ENCODE data around the gene GLRX. TPM values are rescaled to one million over a fixed set of nuclear protein-coding genes. Genes with fewer than 3 reads are reported as not detected.

GLRX gene
- total and polyA plus RNA-seq, 10 of the 15 experiments (the other 5 are each of a cell fraction or from before 2014, with no cell fraction given) = 63.0 to 366 (median 186) TPM

DNA sequence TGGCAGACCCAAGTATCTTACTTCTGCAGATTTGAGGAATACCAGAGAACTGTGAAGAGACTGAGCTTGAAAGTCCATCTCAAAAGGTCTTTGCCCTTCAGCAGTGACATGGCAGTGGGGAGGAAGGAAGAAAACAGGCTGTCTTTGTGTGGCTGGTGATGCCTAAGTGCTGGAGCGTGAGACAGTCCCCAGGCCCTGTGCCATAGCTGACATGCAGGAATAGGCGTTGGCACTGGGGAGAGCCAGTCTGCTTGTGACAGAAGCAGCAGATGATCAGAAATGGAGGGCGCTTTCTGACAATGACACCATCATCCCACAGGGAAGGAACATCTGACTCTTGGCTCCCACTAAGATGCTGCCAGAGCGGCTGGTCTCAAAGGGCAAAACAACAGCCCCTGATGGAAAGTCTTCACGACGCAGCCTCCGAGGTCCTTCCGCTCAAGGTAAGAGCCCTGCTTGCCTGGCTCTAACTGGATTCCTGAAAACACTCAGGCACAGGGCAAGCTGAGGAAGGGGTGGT lies 15.5 kb upstream of the GLRX start:
- ChIA-PET SMC1A (ENCODE audit: uncharacterized antibody, unreplicated experiment) (interaction anchor here (0.7 to 21.9 kb wide), 7 partner anchors 9 to 191 kb away, joined by 3 to 622 read pairs (median 6); partner anchors contain the start of genes GLRX and RFESD), RAD21 (ENCODE audit: unreplicated experiment) (interaction anchor here (0.6 to 11.7 kb wide), 3 partner anchors 18 to 462 kb away, joined by 3 to 186 read pairs (median 19); partner anchors contain the start of gene GLRX), POLR2A (interaction anchor here (0.7 to 1.5 kb wide), 6 partner anchors 15 to 96 kb away, joined by 3 to 6 read pairs (median 3); partner anchors contain the start of gene GLRX), CTCF (interaction anchor here (2.0 to 17.6 kb wide), 7 partner anchors 7 to 174 kb away, joined by 7 to 653 read pairs (median 9); partner anchors contain the start of gene GLRX)
- Histone ChIP-seq H3K36me3 (ENCODE audit: control insufficient read depth in 2 of 2, insufficient read depth in 2 of 2, low read length in 1 of 2) (no peaks in the 10 kb centered on the region), H3K27me3 (replicated peaks in 1 of 2; ENCODE audit: control insufficient read depth in 2 of 2, insufficient read depth in 2 of 2, low read length in 1 of 2) (no peaks in the 10 kb centered on the region), H3K9me3 (replicated peaks; ENCODE audit: control insufficient read depth, insufficient read depth, low read length) (no peaks in the 10 kb centered on the region), H4K20me1 (ENCODE audit: control insufficient read depth, insufficient read depth) (no peaks in the 10 kb centered on the region), H3K4me2 (ENCODE audit: control insufficient read depth, insufficient read depth) (no peak overlapping the region), H3K27ac (ENCODE audit: control insufficient read depth, insufficient read depth) (no peak overlapping the region), H2AFZ (ENCODE audit: control insufficient read depth, low read depth, low read length) (no peak overlapping the region), H3K4me1 (ENCODE audit: control insufficient read depth, insufficient read depth, low read length) (peaks cover 36% of the 10 kb centered on the region), H3K9ac (ENCODE audit: control insufficient read depth, insufficient read depth, low read length) (no peak overlapping the region), H3K79me2 (ENCODE audit: control insufficient read depth, insufficient read depth, low read length) (peaks cover 4% of the 10 kb centered on the region), H3K4me3 (no peak overlapping the region)
- intact Hi-C loops (cut with micrococcal nuclease; ENCODE audit: unreplicated experiment) = loop anchor here (5.0 kb wide), 1 partner anchor 106 kb away; the partner anchor contains the start of gene RHOBTB3
- in situ Hi-C loops (cut with MboI) = no loop called here
- no peak for FAIRE-seq
- BruUV-seq (replicated peaks) = no TSS peak
- WGBS (ENCODE audit: insufficient coverage, insufficient replicate concordance, low lambda C conversion rate, missing lambda C conversion rate) = 96% methylated on average over 8 of the region's 8 CpGs
- no peak for DNase-seq (ENCODE audit: low read depth, low spot score)
- no peak for ATAC-seq
- no peak for TF ChIP-seq POU2F2 (IDR thresholded peaks at IDR 0.05; ENCODE audit: borderline replicate concordance, low read depth, low read length)
- no peak for TF ChIP-seq CHD1 (IDR thresholded peaks at IDR 0.05; ENCODE audit: low read depth, low read length)
- TF ChIP-seq BHLHE40 (IDR thresholded peaks at IDR 0.05; ENCODE audit: borderline replicate concordance in 1 of 2, low read depth in 2 of 2, low read length in 1 of 2) = no peak
- TF ChIP-seq NR2F1 (conservative IDR thresholded peaks at IDR 0.05) = no peak
- no peak for TF ChIP-seq MAX (IDR thresholded peaks at IDR 0.05; ENCODE audit: low read depth, low read length)
- no peak for TF ChIP-seq ZNF207 (IDR thresholded peaks at IDR 0.05; ENCODE audit: borderline replicate concordance)
- TF ChIP-seq, protein P1, sequence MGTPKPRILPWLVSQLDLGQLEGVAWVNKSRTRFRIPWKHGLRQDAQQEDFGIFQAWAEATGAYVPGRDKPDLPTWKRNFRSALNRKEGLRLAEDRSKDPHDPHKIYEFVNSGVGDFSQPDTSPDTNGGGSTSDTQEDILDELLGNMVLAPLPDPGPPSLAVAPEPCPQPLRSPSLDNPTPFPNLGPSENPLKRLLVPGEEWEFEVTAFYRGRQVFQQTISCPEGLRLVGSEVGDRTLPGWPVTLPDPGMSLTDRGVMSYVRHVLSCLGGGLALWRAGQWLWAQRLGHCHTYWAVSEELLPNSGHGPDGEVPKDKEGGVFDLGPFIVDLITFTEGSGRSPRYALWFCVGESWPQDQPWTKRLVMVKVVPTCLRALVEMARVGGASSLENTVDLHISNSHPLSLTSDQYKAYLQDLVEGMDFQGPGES (IDR thresholded peaks at IDR 0.05) = no peak
- no peak for TF ChIP-seq EP300 (IDR thresholded peaks at IDR 0.05; ENCODE audit: borderline replicate concordance in 1 of 2, control insufficient read depth in 1 of 2, low read depth in 2 of 2, low read length in 2 of 2)
- TF ChIP-seq TBL1XR1 (IDR thresholded peaks at IDR 0.05; ENCODE audit: low read depth, low read length) = no peak
- TF ChIP-seq POLR2AphosphoS2 (IDR thresholded peaks at IDR 0.05; ENCODE audit: low read depth, low read length) = no peak
- TF ChIP-seq ZZZ3 (IDR thresholded peaks at IDR 0.05; ENCODE audit: control insufficient read depth, insufficient read length, low read depth) = no peak
- TF ChIP-seq, protein P2, sequence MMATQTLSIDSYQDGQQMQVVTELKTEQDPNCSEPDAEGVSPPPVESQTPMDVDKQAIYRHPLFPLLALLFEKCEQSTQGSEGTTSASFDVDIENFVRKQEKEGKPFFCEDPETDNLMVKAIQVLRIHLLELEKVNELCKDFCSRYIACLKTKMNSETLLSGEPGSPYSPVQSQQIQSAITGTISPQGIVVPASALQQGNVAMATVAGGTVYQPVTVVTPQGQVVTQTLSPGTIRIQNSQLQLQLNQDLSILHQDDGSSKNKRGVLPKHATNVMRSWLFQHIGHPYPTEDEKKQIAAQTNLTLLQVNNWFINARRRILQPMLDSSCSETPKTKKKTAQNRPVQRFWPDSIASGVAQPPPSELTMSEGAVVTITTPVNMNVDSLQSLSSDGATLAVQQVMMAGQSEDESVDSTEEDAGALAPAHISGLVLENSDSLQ (IDR thresholded peaks at IDR 0.05) = no peak
